Measurements from ENCODE around the gene RDH11. TPM values are rescaled to one million over a fixed set of nuclear protein-coding genes. Genes with fewer than 3 reads are reported as not detected.

Gene RDH11
- total and polyA plus RNA-seq, 2 donors (not counting 3 experiments of a cell fraction or from before 2014, with no cell fraction given): 79.8 to 93.2 TPM

GRCh38 chr14:67744046-67744445 is 48.5 kb upstream of the RDH11 start:
- intact Hi-C loops (cut with micrococcal nuclease) (no loop called here), dilution Hi-C loops (cut with MboI; ENCODE audit: extremely low pct_ligation_motif_present, low sequenced_read_pairs) (no loop called here)
- no peak overlapping the region for H3K4me3 ChIP-seq (replicated peaks in 1 of 3; ENCODE audit: insufficient read depth in 1 of 3, low read depth in 1 of 3, low read length in 3 of 3)
- H3K36me3 ChIP-seq (ENCODE audit: control insufficient read depth in 2 of 2, extremely low read depth in 1 of 2, insufficient read depth in 2 of 2, low read length in 2 of 2): no peaks in the 10 kb centered on the region
- H2AFZ ChIP-seq (ENCODE audit: low read depth, low read length): no peak overlapping the region
- ChIA-PET CTCF (no interaction called here), POLR2A (no interaction called here)
- H3K27ac ChIP-seq (ENCODE audit: insufficient read depth, low read depth, low read length): no peak overlapping the region
- BruUV-seq (replicated peaks): no TSS peak
- no peaks in the 10 kb centered on the region for H4K20me1 ChIP-seq (replicated peaks; ENCODE audit: control insufficient read depth, extremely low read depth, insufficient read depth, low read length)
- no peak for TF ChIP-seq POLR2A (IDR thresholded peaks at IDR 0.05; ENCODE audit: low read depth, low read length)
- TF ChIP-seq MYC (IDR thresholded peaks at IDR 0.05; ENCODE audit: low read depth, low read length): no peak
- no peak for TF ChIP-seq JUN (IDR thresholded peaks at IDR 0.05; ENCODE audit: borderline replicate concordance, insufficient read depth, insufficient read length, low read depth)
- no peak for TF ChIP-seq POLR2AphosphoS5 (IDR thresholded peaks at IDR 0.05; ENCODE audit: insufficient read depth, low read depth, low read length)
- TF ChIP-seq, protein P1, sequence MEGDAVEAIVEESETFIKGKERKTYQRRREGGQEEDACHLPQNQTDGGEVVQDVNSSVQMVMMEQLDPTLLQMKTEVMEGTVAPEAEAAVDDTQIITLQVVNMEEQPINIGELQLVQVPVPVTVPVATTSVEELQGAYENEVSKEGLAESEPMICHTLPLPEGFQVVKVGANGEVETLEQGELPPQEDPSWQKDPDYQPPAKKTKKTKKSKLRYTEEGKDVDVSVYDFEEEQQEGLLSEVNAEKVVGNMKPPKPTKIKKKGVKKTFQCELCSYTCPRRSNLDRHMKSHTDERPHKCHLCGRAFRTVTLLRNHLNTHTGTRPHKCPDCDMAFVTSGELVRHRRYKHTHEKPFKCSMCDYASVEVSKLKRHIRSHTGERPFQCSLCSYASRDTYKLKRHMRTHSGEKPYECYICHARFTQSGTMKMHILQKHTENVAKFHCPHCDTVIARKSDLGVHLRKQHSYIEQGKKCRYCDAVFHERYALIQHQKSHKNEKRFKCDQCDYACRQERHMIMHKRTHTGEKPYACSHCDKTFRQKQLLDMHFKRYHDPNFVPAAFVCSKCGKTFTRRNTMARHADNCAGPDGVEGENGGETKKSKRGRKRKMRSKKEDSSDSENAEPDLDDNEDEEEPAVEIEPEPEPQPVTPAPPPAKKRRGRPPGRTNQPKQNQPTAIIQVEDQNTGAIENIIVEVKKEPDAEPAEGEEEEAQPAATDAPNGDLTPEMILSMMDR (IDR thresholded peaks at IDR 0.05; ENCODE audit: extremely low read depth in 1 of 2, insufficient read depth in 1 of 2, low read depth in 1 of 2, low read length in 2 of 2): no peak
- no peak for TF ChIP-seq EZH2 (IDR thresholded peaks at IDR 0.05; ENCODE audit: borderline replicate concordance, low read depth, low read length, severe bottlenecking)
- no peak for TF ChIP-seq GATA2 (IDR thresholded peaks at IDR 0.05; ENCODE audit: insufficient read depth, insufficient read length, low read depth, low read length)
- TF ChIP-seq FOS (IDR thresholded peaks at IDR 0.05; ENCODE audit: borderline replicate concordance, insufficient read depth, low read length): no peak
- TF ChIP-seq, protein P2, sequence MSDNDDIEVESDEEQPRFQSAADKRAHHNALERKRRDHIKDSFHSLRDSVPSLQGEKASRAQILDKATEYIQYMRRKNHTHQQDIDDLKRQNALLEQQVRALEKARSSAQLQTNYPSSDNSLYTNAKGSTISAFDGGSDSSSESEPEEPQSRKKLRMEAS (IDR thresholded peaks at IDR 0.05; ENCODE audit: insufficient read depth, insufficient read length): no peak
- H3K27me3 ChIP-seq (ENCODE audit: control insufficient read depth in 2 of 2, insufficient read depth in 2 of 2, low read length in 2 of 2): no peaks in the 10 kb centered on the region
- H3K9me1 ChIP-seq (replicated peaks; ENCODE audit: control insufficient read depth, extremely low read depth, insufficient read depth, low read length): no peaks in the 10 kb centered on the region
- H3K4me1 ChIP-seq (ENCODE audit: control insufficient read depth, extremely low read depth, insufficient read depth, low read length): no peaks in the 10 kb centered on the region
- no peaks in the 10 kb centered on the region for H3K9me3 ChIP-seq (replicated peaks; ENCODE audit: control insufficient read depth, insufficient read depth, low read length)
- no peaks in the 10 kb centered on the region for H3K79me2 ChIP-seq (ENCODE audit: control insufficient read depth, insufficient read depth, low read length)
- H3K4me2 ChIP-seq (ENCODE audit: insufficient read depth, low read length): no peak overlapping the region
- H3K9ac ChIP-seq (replicated peaks; ENCODE audit: extremely low read depth, insufficient read depth, low read length): no peak overlapping the region
- DNase-seq (ENCODE audit: low read depth, low spot score) (no peak), FAIRE-seq (no peak)

Measured in endothelial cell of umbilical vein (primary cell).